Neuronal stem cell (in vitro differentiated cells): ENCODE measurements around the gene CCDC198. TPM values are rescaled to one million over a fixed set of nuclear protein-coding genes. Genes with fewer than 3 reads are reported as not detected.

Experiments
- DNase-seq: peaks from one replicate; pipeline ENCODE4 v3.0.0-alpha.2; 2013; ENCODE audit warnings: low spot score
- H2AFZ ChIP-seq: one replicate; pipeline ENCODE4 v1.6.1; 2013; ENCODE audit warnings: mild to moderate bottlenecking, low read length, inconsistent platforms
- H2AK5ac ChIP-seq: 2 replicates; pipeline ENCODE4 v1.6.1; 2013; ENCODE audit warnings: low read depth, mild to moderate bottlenecking, inconsistent platforms, low read length, moderate library complexity, mixed read lengths
- H2BK120ac ChIP-seq: 2 replicates; pipeline ENCODE4 v1.6.1; 2013; ENCODE audit warnings: low read depth, mild to moderate bottlenecking, inconsistent platforms, low read length, moderate library complexity, mixed read lengths
- H2BK12ac ChIP-seq: one replicate; pipeline ENCODE4 v1.6.1; 2013; ENCODE audit warnings: low read length, inconsistent platforms
- H2BK15ac ChIP-seq: 2 replicates; pipeline ENCODE4 v1.6.1; 2013; ENCODE audit warnings: mild to moderate bottlenecking, low read length, inconsistent platforms, mixed read lengths
- H2BK5ac ChIP-seq: one replicate; pipeline ENCODE4 v1.6.1; 2013; ENCODE audit warnings: inconsistent platforms, mild to moderate bottlenecking, low read length, moderate library complexity
- H3K14ac ChIP-seq: one replicate; pipeline ENCODE4 v1.6.1; 2013; ENCODE audit warnings: low read length, inconsistent platforms
- H3K18ac ChIP-seq: 2 replicates; pipeline ENCODE4 v1.6.1; 2013; ENCODE audit warnings: low read length, inconsistent platforms
- H3K23ac ChIP-seq: 2 replicates; pipeline ENCODE4 v1.6.1; 2013; ENCODE audit warnings: low read depth, mild to moderate bottlenecking, mixed read lengths, low read length, inconsistent platforms; ENCODE audit not compliant: poor library complexity
- H3K27ac ChIP-seq: replicated peaks from 3 replicates; pipeline ENCODE4 v1.5.1; 2013; ENCODE audit warnings: low read length, inconsistent platforms
- H3K27me3 ChIP-seq, 3 experiments: 2 replicates each; pipeline ENCODE4 v1.6.1; 2013; ENCODE audit warnings: low read length in 3 of 3, mild to moderate bottlenecking in 2 of 3, inconsistent platforms in 1 of 3, low read depth in 1 of 3, mixed read lengths in 1 of 3, moderate library complexity in 1 of 3; ENCODE audit not compliant: control insufficient read depth in 3 of 3, insufficient read depth in 3 of 3
- H3K36me3 ChIP-seq, 2 donors: replicated peaks in 1 of 2; 2 replicates each; pipeline ENCODE4 v1.6.1; 2013; ENCODE audit warnings: low read length in 2 of 2; ENCODE audit not compliant: control insufficient read depth in 2 of 2, insufficient read depth in 2 of 2
- H3K4ac ChIP-seq: 2 replicates; pipeline ENCODE4 v1.6.1; 2013; ENCODE audit warnings: inconsistent platforms, mild to moderate bottlenecking, low read length, moderate library complexity
- H3K4me1 ChIP-seq, 2 donors: 1 replicate in 1 of 2; 2 replicates in 1 of 2; pipeline ENCODE4 v1.6.1; 2013; ENCODE audit warnings: low read length in 2 of 2, low read depth in 1 of 2; ENCODE audit not compliant: control insufficient read depth in 2 of 2, insufficient read depth in 1 of 2
- H3K4me2 ChIP-seq: one replicate; pipeline ENCODE4 v1.6.1; 2013; ENCODE audit warnings: mild to moderate bottlenecking, low read length, inconsistent platforms; ENCODE audit not compliant: insufficient read depth, poor library complexity, severe bottlenecking
- H3K4me3 ChIP-seq, 2 donors: 2 replicates each; pipeline ENCODE4 v1.5.1; 2013; ENCODE audit warnings: low read length in 2 of 2, mild to moderate bottlenecking in 2 of 2, inconsistent platforms in 1 of 2, moderate library complexity in 1 of 2
- H3K79me1 ChIP-seq: one replicate; pipeline ENCODE4 v1.6.1; 2013; ENCODE audit warnings: low read depth, mild to moderate bottlenecking, inconsistent platforms, low read length, moderate library complexity
- H3K9ac ChIP-seq: one replicate; pipeline ENCODE4 v1.6.1; 2013; ENCODE audit warnings: mild to moderate bottlenecking, low read depth, low read length, inconsistent platforms; ENCODE audit not compliant: poor library complexity
- H3K9me3 ChIP-seq, 2 donors: replicated peaks in 1 of 2; 2 replicates each; pipeline versions ENCODE3 to v1.6.1; 2013; ENCODE audit warnings: low read length in 2 of 2, mild to moderate bottlenecking in 2 of 2, inconsistent platforms in 1 of 2, low read depth in 1 of 2, mixed read lengths in 1 of 2, moderate library complexity in 1 of 2; ENCODE audit not compliant: control insufficient read depth in 2 of 2, insufficient read depth in 1 of 2
- H4K8ac ChIP-seq: one replicate; pipeline ENCODE4 v1.6.1; 2013; ENCODE audit warnings: low read depth, mild to moderate bottlenecking, inconsistent platforms, low read length, moderate library complexity
- H4K91ac ChIP-seq: one replicate; pipeline ENCODE4 v1.6.1; 2013; ENCODE audit warnings: low read length, low read depth, mild to moderate bottlenecking, inconsistent platforms; ENCODE audit not compliant: poor library complexity
- WGBS, 2 donors: extraction: QIAGEN DNeasy Blood & Tissue Kit; methylation state at CpG; one replicate each; pipeline ENCODE4 v1.1.7; 2013; ENCODE audit warnings: missing lambda C conversion rate in 2 of 2, mixed read lengths in 1 of 2; ENCODE audit not compliant: insufficient read length in 2 of 2, insufficient replicate concordance in 1 of 2; ENCODE audit errors: extremely low coverage in 2 of 2; 5-methylcytosine and 5-hydroxymethylcytosine counted together
- polyA plus RNA-seq, 2 experiments: library from polyadenylated mRNA; stranded (reverse); fragments of 200-250 nt; gene quantifications; one replicate each; pipeline ENCODE4 v1.2.3, GENCODE V29; 2013

CCDC198 gene, protein sequence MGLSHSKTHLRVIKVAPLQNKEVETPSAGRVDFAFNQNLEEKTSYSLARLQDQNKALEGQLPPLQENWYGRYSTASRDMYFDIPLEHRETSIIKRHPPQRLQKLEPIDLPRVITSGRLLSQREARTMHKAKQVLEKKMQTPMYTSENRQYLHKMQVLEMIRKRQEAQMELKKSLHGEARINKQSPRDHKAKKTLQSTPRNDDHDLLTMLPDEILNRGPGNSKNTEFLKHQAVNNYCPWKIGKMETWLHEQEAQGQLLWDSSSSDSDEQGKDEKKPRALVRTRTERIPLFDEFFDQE
- 0.06 TPM for polyA plus RNA-seq (2013, experiment 1 of 2)
- polyA plus RNA-seq (2013, experiment 2 of 2), result not detected

- H4K8ac ChIP-seq, result no peak within 1 kb of the TSS
- no peak within 1 kb of the TSS for H3K18ac ChIP-seq
- no peak within 1 kb of the TSS for H3K27ac ChIP-seq
- H3K4me3 ChIP-seq, result no peak within 1 kb of the TSS
- H3K4me2 ChIP-seq, result no peak within 1 kb of the TSS
- no peaks in the 10 kb centered on the region for H3K36me3 ChIP-seq
- no peak within 1 kb of the TSS for H2BK12ac ChIP-seq
- no peak within 1 kb of the TSS for H4K91ac ChIP-seq
- no peak within 1 kb of the TSS for H3K4ac ChIP-seq
- H3K27me3 ChIP-seq, result peaks cover 0 to 3% (median 0%) of the 10 kb centered on the region in 3 experiments
- H3K9ac ChIP-seq, result no peak within 1 kb of the TSS
- H2BK15ac ChIP-seq, result no peak within 1 kb of the TSS
- H3K9me3 ChIP-seq, result no peaks in the 10 kb centered on the region
- H2BK5ac ChIP-seq, result no peak within 1 kb of the TSS
- H3K79me1 ChIP-seq, result no peaks in the 10 kb centered on the region
- H3K23ac ChIP-seq, result no peak within 1 kb of the TSS
- no peak within 1 kb of the TSS for H3K14ac ChIP-seq
- no peak within 1 kb of the TSS for H2BK120ac ChIP-seq
- peak within 1 kb of the TSS; percentile 43 for H2AFZ ChIP-seq
- peaks cover 2% of the 10 kb centered on the region in 2 donors for H3K4me1 ChIP-seq
- WGBS, 2 donors, result no CpG with 5 or more reads among the region's 6 CpGs
- no peak within 1 kb of the TSS for H2AK5ac ChIP-seq
- no peak for DNase-seq
These were observed at the start of gene CCDC198 for GRCh38 chr14:57493467-57494181. Gene CCDC198 (minus strand): TSS chr14:57493857. CDS start chr14:57493715, 142 bp downstream.

DNA sequence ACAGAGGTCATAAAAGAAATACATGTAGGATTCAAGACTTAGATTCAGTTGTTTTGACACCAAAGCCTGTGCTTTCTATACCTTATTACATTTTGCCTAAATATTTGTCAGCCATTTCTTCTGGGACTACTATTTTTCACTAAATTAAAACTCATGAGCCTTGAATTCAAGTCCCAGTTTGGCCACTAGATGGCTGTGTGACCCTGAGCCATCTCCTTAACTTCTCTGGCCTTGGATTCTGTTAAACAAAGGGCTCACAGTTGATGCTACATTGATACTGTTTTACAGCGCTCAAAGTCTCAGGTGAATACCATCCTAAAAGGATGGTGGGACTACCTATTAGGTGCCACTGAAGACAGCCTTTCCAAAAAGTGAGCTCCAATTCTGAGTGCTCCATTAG is 39.6 kb upstream of the CCDC198 start:
- Histone ChIP-seq H3K27me3 (no peaks in the 10 kb centered on the region), H3K18ac (no peak overlapping the region), H3K9ac (no peak overlapping the region), H3K27ac (no peak overlapping the region), H3K79me1 (no peaks in the 10 kb centered on the region), H2AFZ (no peak overlapping the region), H3K4me2 (no peak overlapping the region), H3K23ac (no peak overlapping the region), H2BK15ac (no peak overlapping the region), H2AK5ac (no peak overlapping the region), H4K8ac (no peak overlapping the region), H2BK5ac (no peak overlapping the region), H2BK12ac (no peak overlapping the region), H3K4ac (no peak overlapping the region), H3K9me3 (no peaks in the 10 kb centered on the region), H4K91ac (no peak overlapping the region), H3K4me1 (no peaks in the 10 kb centered on the region), H2BK120ac (no peak overlapping the region), H3K14ac (no peak overlapping the region), H3K4me3 (no peak overlapping the region), H3K36me3 (no peaks in the 10 kb centered on the region)
- whole genome bisulfite sequencing, 2 donors, result no CpG with 5 or more reads among the region's 1 CpG
- DNase-seq, result peak; percentile 12

GRCh38 chr14:57530571-57530970 is 36.9 kb upstream of the CCDC198 start:
- H3K4ac ChIP-seq, result no peak overlapping the region
- no peaks in the 10 kb centered on the region for H3K4me1 ChIP-seq
- no peak overlapping the region for H2BK120ac ChIP-seq
- no peak overlapping the region for H2BK15ac ChIP-seq
- H3K79me1 ChIP-seq, result no peaks in the 10 kb centered on the region
- no peaks in the 10 kb centered on the region for H3K9me3 ChIP-seq
- no peak overlapping the region for H4K8ac ChIP-seq
- H2AK5ac ChIP-seq, result no peak overlapping the region
- H3K36me3 ChIP-seq, result no peaks in the 10 kb centered on the region
- no peak overlapping the region for H2BK12ac ChIP-seq
- H3K23ac ChIP-seq, result no peak overlapping the region
- H3K4me3 ChIP-seq, result no peak overlapping the region
- H3K27me3 ChIP-seq, result no peaks in the 10 kb centered on the region
- H3K18ac ChIP-seq, result no peak overlapping the region
- no peak overlapping the region for H3K9ac ChIP-seq
- no peak overlapping the region for H2AFZ ChIP-seq
- no peak overlapping the region for H4K91ac ChIP-seq
- H3K14ac ChIP-seq, result no peak overlapping the region
- H3K27ac ChIP-seq, result no peak overlapping the region
- no peak overlapping the region for H2BK5ac ChIP-seq
- DNase-seq, result no peak
- no peak overlapping the region for H3K4me2 ChIP-seq

GRCh38 chr14:57526942-57527341 is 33.3 kb upstream of the CCDC198 start:
- Histone ChIP-seq H3K4me2 (no peak overlapping the region), H3K14ac (no peak overlapping the region), H2BK5ac (no peak overlapping the region), H3K23ac (no peak overlapping the region), H4K91ac (no peak overlapping the region), H3K18ac (no peak overlapping the region), H4K8ac (no peak overlapping the region), H3K9ac (peak overlapping the region; percentile 10), H3K4me1 (no peaks in the 10 kb centered on the region), H3K4ac (no peak overlapping the region), H3K27me3 (no peaks in the 10 kb centered on the region), H2BK15ac (no peak overlapping the region), H3K36me3 (no peaks in the 10 kb centered on the region), H3K79me1 (no peaks in the 10 kb centered on the region), H2AK5ac (no peak overlapping the region), H2BK120ac (no peak overlapping the region), H3K27ac (no peak overlapping the region), H3K4me3 (no peak overlapping the region), H2BK12ac (no peak overlapping the region), H2AFZ (no peak overlapping the region), H3K9me3 (no peaks in the 10 kb centered on the region)
- no CpG with 5 or more reads among the region's 3 CpGs for WGBS, 2 donors
- no peak for DNase-seq
